RWPE2 (cell line): ENCODE data around the gene BTBD17.

ENCODE experiments used
- ATAC-seq: fragments of 200-7000 bp; cut with Tn5 transposase; 3 replicates; pipeline ENCODE4 v1.9.1; 2021; ENCODE audit warnings: low read depth
- DNase-seq: peaks from one replicate; pipeline ENCODE4 v3.0.0-alpha.2; 2020; ENCODE audit warnings: low spot score
- H3K27ac ChIP-seq: fragments of 450-650 bp; 2 replicates; pipeline ENCODE4 v1.5.1; 2017; ENCODE audit warnings: mild to moderate bottlenecking; ENCODE audit not compliant: poor library complexity, severe bottlenecking
- H3K27me3 ChIP-seq: fragments of 250-450 bp; sonication (Bioruptor Pico); 2 replicates; pipeline ENCODE4 v1.5.1; 2021; ENCODE audit warnings: mild to moderate bottlenecking, moderate library complexity; ENCODE audit not compliant: insufficient read depth, poor library complexity, severe bottlenecking
- H3K36me3 ChIP-seq: fragments of 250-450 bp; sonication (Bioruptor Pico); 2 replicates; pipeline ENCODE4 v1.5.1; 2020; ENCODE audit warnings: low read depth, mild to moderate bottlenecking, moderate library complexity
- H3K4me1 ChIP-seq: fragments of 250-450 bp; sonication (Bioruptor Pico); 2 replicates; pipeline ENCODE4 v1.5.1; 2021; ENCODE audit warnings: mild to moderate bottlenecking, moderate library complexity; ENCODE audit not compliant: insufficient read depth, poor library complexity, severe bottlenecking
- H3K4me3 ChIP-seq: fragments of 250-450 bp; sonication (Bioruptor Pico); 2 replicates; pipeline ENCODE4 v1.5.1; 2021; ENCODE audit warnings: mild to moderate bottlenecking, moderate library complexity; ENCODE audit not compliant: severe bottlenecking
- H3K9me3 ChIP-seq: fragments of 250-450 bp; sonication (Bioruptor Pico); 2 replicates; pipeline ENCODE4 v1.5.1; 2021; ENCODE audit warnings: mild to moderate bottlenecking, moderate library complexity; ENCODE audit not compliant: severe bottlenecking
- TF ChIP-seq, protein P1 (sequence below): fragments of 450-650 bp; IDR thresholded peaks from one replicate; pipeline ENCODE4 v1.5.1; 2017; ENCODE audit warnings: mild to moderate bottlenecking, moderate library complexity; ENCODE audit not compliant: poor library complexity, severe bottlenecking

BTBD17 gene

DNA sequence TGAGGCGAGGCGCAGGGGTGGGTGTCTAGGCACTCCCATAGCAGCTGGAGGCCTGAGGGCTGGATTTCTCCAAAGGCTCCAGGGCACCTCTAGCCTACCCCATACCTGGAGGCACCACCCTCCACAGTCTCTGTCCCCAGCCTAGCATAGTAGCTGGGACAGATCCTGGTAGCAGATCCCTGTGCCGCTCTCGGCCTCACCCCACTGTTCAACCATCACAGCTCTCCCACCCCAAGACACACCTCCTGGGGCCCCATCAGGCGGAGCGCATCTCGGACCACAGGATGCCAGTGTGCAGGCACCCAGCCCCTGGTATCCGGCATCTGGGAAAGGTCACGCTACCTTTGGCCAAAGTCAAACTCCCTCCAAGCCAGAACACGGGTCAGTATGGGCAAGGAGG is 7.1 kb downstream of the BTBD17 start:
- no peak overlapping the region for H3K4me3 ChIP-seq
- no peak overlapping the region for H3K27ac ChIP-seq
- no peaks in the 10 kb centered on the region for H3K36me3 ChIP-seq
- DNase-seq (no peak), ATAC-seq (no peak)
- H3K4me1 ChIP-seq, result no peaks in the 10 kb centered on the region
- TF ChIP-seq, protein P1, sequence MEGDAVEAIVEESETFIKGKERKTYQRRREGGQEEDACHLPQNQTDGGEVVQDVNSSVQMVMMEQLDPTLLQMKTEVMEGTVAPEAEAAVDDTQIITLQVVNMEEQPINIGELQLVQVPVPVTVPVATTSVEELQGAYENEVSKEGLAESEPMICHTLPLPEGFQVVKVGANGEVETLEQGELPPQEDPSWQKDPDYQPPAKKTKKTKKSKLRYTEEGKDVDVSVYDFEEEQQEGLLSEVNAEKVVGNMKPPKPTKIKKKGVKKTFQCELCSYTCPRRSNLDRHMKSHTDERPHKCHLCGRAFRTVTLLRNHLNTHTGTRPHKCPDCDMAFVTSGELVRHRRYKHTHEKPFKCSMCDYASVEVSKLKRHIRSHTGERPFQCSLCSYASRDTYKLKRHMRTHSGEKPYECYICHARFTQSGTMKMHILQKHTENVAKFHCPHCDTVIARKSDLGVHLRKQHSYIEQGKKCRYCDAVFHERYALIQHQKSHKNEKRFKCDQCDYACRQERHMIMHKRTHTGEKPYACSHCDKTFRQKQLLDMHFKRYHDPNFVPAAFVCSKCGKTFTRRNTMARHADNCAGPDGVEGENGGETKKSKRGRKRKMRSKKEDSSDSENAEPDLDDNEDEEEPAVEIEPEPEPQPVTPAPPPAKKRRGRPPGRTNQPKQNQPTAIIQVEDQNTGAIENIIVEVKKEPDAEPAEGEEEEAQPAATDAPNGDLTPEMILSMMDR, result no peak
- peaks cover 96% of the 10 kb centered on the region for H3K27me3 ChIP-seq
- H3K9me3 ChIP-seq, result no peaks in the 10 kb centered on the region

DNA sequence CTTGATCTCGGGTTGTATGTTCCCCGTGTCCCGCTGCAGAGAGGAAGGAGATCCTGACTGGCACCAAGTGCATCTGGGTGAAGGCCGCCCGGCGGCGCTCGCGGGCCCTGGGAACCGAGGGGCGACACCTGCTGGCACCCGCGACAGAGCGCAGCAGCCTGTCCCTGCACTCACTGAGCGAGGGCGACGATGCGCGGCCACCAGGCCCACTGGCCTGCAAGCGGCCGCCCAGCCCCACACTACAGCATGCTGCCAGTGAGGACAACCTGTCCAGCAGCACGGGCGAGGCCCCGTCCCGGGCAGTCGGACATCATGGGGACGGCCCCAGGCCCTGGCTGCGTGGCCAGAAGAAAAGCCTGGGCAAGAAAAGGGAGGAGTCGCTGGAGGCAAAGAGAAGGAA is 7.5 kb downstream of the BTBD17 start:
- H3K27me3 ChIP-seq, result peaks cover 96% of the 10 kb centered on the region
- DNase-seq (no peak), ATAC-seq (no peak)

DNA sequence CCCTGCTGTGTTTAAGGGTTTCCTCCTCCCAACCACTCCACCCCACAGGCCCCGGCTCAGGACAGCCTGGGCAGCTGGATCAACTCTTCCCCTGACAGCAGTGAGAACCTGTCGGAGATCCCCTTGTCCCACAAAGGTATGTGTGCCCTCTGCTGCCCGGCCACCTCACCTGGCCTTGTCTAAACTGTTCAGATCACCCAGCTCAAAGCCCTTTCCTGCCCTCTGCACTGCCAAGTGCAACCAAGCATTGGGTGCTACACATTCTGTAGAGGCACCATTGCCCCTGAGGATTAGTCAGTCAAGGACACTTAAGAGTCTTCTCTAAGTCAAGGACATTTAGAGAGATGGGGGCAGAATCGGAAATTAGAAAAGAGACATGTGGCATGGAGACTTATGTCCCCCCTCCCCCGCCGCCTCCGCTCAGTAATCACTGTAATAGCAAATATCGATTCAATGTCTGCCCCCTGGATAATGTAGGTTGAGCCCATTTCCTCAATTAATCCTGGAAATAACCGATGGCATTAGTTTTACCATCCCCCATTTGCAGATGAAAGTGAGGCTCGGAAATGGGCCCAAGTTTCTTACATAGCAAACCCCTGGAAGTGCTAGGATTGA is 8.1 kb downstream of the BTBD17 start:
- H3K9me3 ChIP-seq, result no peaks in the 10 kb centered on the region
- DNase-seq, result no peak
- no peak overlapping the region for H3K4me3 ChIP-seq
- TF ChIP-seq, protein P1, result no peak
- no peak for ATAC-seq
- H3K27ac ChIP-seq, result no peak overlapping the region
- no peaks in the 10 kb centered on the region for H3K4me1 ChIP-seq
- no peaks in the 10 kb centered on the region for H3K36me3 ChIP-seq
- peaks cover 96% of the 10 kb centered on the region for H3K27me3 ChIP-seq

More for the DNA sequence above, 7.5 kb downstream of the BTBD17 start:
- H3K4me1 ChIP-seq, result no peaks in the 10 kb centered on the region
- no peak overlapping the region for H3K27ac ChIP-seq
- H3K4me3 ChIP-seq, result no peak overlapping the region
- TF ChIP-seq, protein P1, result peak; percentile 30
- H3K36me3 ChIP-seq, result no peaks in the 10 kb centered on the region
- H3K9me3 ChIP-seq, result no peaks in the 10 kb centered on the region

DNA sequence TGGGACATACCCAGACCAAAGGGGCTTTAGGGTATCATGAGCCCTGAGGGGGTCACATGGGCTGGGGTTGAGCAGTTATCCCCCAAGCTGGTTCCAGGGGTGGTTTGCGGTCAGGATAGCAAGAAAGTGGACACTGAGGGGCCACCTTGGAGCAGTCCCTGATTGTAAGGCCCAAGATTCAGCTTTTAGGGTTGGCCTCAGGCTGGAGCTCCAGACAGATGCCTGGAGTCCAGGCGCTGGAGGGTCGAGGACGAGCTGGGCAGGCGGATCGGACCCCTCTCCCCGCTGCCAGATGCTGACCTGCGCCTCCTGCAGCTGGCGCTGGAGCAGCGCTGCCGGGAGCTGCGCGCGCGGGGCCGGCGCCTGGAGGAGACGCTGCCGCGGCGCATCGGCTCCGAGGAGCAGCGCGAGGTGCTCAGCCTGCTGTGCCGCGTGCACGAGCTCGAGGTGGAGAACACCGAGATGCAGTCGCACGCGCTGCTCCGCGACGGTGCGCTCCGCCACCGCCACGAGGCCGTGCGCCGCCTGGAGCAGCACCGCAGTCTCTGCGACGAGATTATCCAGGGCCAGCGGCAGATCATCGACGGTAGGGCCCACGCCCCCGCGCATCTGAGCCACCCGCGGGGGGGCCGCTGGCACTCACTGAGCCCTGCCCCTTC is 10.0 kb downstream of the BTBD17 start:
- no peak for DNase-seq
- TF ChIP-seq, protein P1, result no peak
- peaks cover 82% of the 10 kb centered on the region for H3K27me3 ChIP-seq
- H3K9me3 ChIP-seq, result no peaks in the 10 kb centered on the region
- H3K4me1 ChIP-seq, result no peaks in the 10 kb centered on the region
- ATAC-seq, result no peak; the same call in 2 of the 3 replicates
- H3K4me3 ChIP-seq, result no peak overlapping the region
- no peaks in the 10 kb centered on the region for H3K36me3 ChIP-seq
- no peak overlapping the region for H3K27ac ChIP-seq

DNA sequence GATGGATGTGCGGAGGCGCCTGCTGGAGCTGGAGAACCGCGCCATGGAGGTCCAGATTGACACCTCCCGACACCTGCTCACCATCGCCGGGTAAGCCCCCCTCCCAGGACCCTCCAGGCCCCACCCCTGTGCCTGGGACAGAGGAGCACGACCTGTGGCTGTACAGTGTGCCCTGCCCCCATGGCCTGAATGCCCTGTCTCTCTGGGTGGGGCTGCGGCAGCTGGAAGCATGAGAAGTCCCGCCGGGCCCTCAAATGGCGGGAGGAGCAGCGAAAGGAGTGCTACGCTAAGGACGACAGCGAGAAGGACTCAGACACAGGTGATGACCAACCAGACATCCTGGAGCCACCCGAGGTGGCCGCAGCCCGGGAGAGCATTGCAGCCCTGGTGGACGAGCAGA is 11.2 kb downstream of the BTBD17 start:
- Histone ChIP-seq H3K9me3 (no peaks in the 10 kb centered on the region), H3K4me1 (peaks cover 5% of the 10 kb centered on the region), H3K27me3 (peaks cover 70% of the 10 kb centered on the region), H3K36me3 (no peaks in the 10 kb centered on the region), H3K4me3 (no peak overlapping the region), H3K27ac (no peak overlapping the region)
- ATAC-seq, result no peak
- TF ChIP-seq, protein P1, result no peak
- no peak for DNase-seq
